HG03280 (cell line): ENCODE results near the gene IRF9.

ENCODE experiments used
- ATAC-seq: cut with Tn5 transposase; IDR thresholded peaks from one replicate; pipeline ENCODE4 v1.9.1; 2021; ENCODE audit warnings: mild to moderate bottlenecking, moderate library complexity; ENCODE audit not compliant: unreplicated experiment

The IRF9 gene

GRCh38 chr14:24213866-24214662 is 53.0 kb downstream of the IRF9 start:
- no peak for ATAC-seq

GRCh38 chr14:24215495-24216344 is 54.7 kb downstream of the IRF9 start, which contains the start of gene MDP1:
Gene MDP1 (minus strand): TSS chr14:24216066. CDS start chr14:24215955, 111 bp downstream.
- peak; percentile 67 for ATAC-seq
